Left lung (tissue), 10 donors: ENCODE data around the gene HES7. TPM values are rescaled to one million over a fixed set of nuclear protein-coding genes. Genes with fewer than 3 reads are reported as not detected.

Experiments used
- ATAC-seq: fragments of 200-7000 bp; cut with Tn5 transposase; one replicate; pipeline ENCODE4 v1.9.1; 2020; ENCODE audit warnings: moderate library complexity
- DNase-seq, 4 donors: peaks; one replicate each; pipeline ENCODE4 v3.0.0-alpha.2; 2013 to 2020
- H3K27ac ChIP-seq, 2 donors: fragments of 200-600 bp; sonication (generic) in 1 of 2; one replicate each; pipeline versions ENCODE4 v1.5.0 to v1.8.0; 2020 to 2021
- H3K27me3 ChIP-seq, 2 donors: fragments of 200-600 bp; sonication (generic) in 1 of 2; one replicate each; pipeline versions ENCODE4 v1.5.0 to v1.8.0; 2020 to 2021
- H3K36me3 ChIP-seq, 2 donors: fragments of 200-600 bp; sonication (generic) in 1 of 2; one replicate each; pipeline versions ENCODE4 v1.5.0 to v1.8.0; 2020 to 2021
- H3K4me1 ChIP-seq, 2 donors: fragments of 200-600 bp; one replicate each; pipeline ENCODE4 v1.8.0; 2021
- H3K4me3 ChIP-seq, 2 donors: fragments of 200-600 bp; sonication (generic) in 1 of 2; one replicate each; pipeline versions ENCODE4 v1.5.0 to v1.8.0; 2020 to 2021; ENCODE audit warnings: mild to moderate bottlenecking in 1 of 2
- H3K9me3 ChIP-seq, 2 donors: fragments of 200-600 bp; sonication (generic) in 1 of 2; one replicate each; pipeline versions ENCODE4 v1.5.0 to v1.8.0; 2020 to 2021
- intact Hi-C, 2 donors: fragments of 100-400 bp; cut with DNase I; formaldehyde crosslinking; loops; one replicate each; pipeline versions ENCODE4 v1.11.2 to v1.14.2; 2022
- polyA plus RNA-seq, 6 donors: library from polyadenylated mRNA; unstranded; fragments of 120-200 nt; gene quantifications; one replicate each; pipeline ENCODE4 v1.2.1, GENCODE V29; 2013; ENCODE audit not compliant: insufficient read length in 6 of 6
- total RNA-seq, 2 donors: library from RNA; stranded (reverse); fragmentation: NEBNext Ultra II Directional; extraction: Animal tissue kit (Norgen Biotek cat#: 25700); gene quantifications; one replicate each; pipeline ENCODE4 v1.2.1, GENCODE V29; 2021
- TF ChIP-seq, protein P1 (sequence below), 2 donors: fragments of 200-600 bp; sonication (generic) in 1 of 2; IDR thresholded peaks; one replicate each; pipeline versions ENCODE4 v1.5.0 to v1.8.0; 2021; ENCODE audit warnings: antibody characterized with exemption in 2 of 2
- donor health status: DM: no; HTN: yes; CAD: no.
- donor health status: DM: no; HTN: no; CAD: no.

The HES7 gene
- total and polyA plus RNA-seq, 8 donors, result 0.10 to 0.52 (median 0.20) TPM; not detected in 5

- H3K4me1 ChIP-seq, result peaks cover 6 to 29% of the 10 kb centered on the region in 2 donors
Observed at GRCh38 chr17:8138374-8138671, 14.4 kb upstream of the HES7 start.

GRCh38 chr17:8137645-8138373, 13.9 kb upstream of the HES7 start:
- TF ChIP-seq, protein P1, sequence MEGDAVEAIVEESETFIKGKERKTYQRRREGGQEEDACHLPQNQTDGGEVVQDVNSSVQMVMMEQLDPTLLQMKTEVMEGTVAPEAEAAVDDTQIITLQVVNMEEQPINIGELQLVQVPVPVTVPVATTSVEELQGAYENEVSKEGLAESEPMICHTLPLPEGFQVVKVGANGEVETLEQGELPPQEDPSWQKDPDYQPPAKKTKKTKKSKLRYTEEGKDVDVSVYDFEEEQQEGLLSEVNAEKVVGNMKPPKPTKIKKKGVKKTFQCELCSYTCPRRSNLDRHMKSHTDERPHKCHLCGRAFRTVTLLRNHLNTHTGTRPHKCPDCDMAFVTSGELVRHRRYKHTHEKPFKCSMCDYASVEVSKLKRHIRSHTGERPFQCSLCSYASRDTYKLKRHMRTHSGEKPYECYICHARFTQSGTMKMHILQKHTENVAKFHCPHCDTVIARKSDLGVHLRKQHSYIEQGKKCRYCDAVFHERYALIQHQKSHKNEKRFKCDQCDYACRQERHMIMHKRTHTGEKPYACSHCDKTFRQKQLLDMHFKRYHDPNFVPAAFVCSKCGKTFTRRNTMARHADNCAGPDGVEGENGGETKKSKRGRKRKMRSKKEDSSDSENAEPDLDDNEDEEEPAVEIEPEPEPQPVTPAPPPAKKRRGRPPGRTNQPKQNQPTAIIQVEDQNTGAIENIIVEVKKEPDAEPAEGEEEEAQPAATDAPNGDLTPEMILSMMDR (IDR thresholded peaks at IDR 0.05), result no peak
- H3K9me3 ChIP-seq, result no peaks in the 10 kb centered on the region
- H3K4me1 ChIP-seq, result peaks cover 6 to 29% of the 10 kb centered on the region in 2 donors
- peaks cover 0 to 36% of the 10 kb centered on the region in 2 donors for H3K36me3 ChIP-seq
- H3K4me3 ChIP-seq, result peak overlapping the region in 1 of 2 donors; percentile 6
- ATAC-seq (no peak), DNase-seq (peak in 2 of 4 donors; percentile 33 to 47)
- peak overlapping the region; percentile 70 to 88 for H3K27ac ChIP-seq
- intact Hi-C loops, result no loop called here
- no peaks in the 10 kb centered on the region for H3K27me3 ChIP-seq

More at GRCh38 chr17:8138374-8138671, 14.4 kb upstream of the HES7 start:
- TF ChIP-seq, protein P1 (IDR thresholded peaks at IDR 0.05), result no peak
- ATAC-seq, result no peak
- intact Hi-C loops, result no loop called here
- Histone ChIP-seq H3K36me3 (peaks cover 0 to 42% of the 10 kb centered on the region in 2 donors), H3K9me3 (no peaks in the 10 kb centered on the region), H3K4me3 (peak overlapping the region in 1 of 2 donors; percentile 6), H3K27me3 (no peaks in the 10 kb centered on the region), H3K27ac (peak overlapping the region; percentile 70 to 88)
- no peak for DNase-seq

DNA sequence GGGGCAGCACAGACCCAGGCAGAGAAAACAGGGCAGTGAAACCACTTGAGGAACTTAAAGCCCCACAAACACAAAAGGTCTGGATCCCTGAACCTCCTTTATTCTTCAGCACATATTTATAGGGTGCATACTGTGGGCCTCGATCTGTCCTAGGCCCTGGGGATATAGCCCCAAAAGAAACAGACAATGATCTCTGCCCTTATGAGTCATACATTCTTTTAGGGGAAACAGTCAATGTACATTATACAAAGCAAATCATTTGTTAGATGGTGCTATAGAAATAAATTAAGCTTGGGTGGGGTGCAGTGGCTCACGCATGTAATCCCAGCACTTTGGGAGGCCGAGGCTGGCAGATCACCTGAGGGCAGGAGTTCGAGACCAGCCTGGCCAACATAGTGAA, 10.0 kb upstream of the HES7 start:
- Histone ChIP-seq H3K4me1 (peaks cover 6 to 13% of the 10 kb centered on the region in 2 donors), H3K27me3 (peaks cover 0 to 26% of the 10 kb centered on the region in 2 donors), H3K27ac (no peak overlapping the region), H3K9me3 (no peaks in the 10 kb centered on the region), H3K4me3 (no peak overlapping the region), H3K36me3 (no peaks in the 10 kb centered on the region)
- ATAC-seq (no peak), DNase-seq (no peak)
- intact Hi-C loops, result no loop called here
- TF ChIP-seq, protein P1 (IDR thresholded peaks at IDR 0.05), result no peak

GRCh38 chr17:8133399-8133798, 9.5 kb upstream of the HES7 start:
- TF ChIP-seq, protein P1 (IDR thresholded peaks at IDR 0.05), result no peak
- Histone ChIP-seq H3K36me3 (no peaks in the 10 kb centered on the region), H3K27ac (no peak overlapping the region), H3K27me3 (peaks cover 0 to 32% of the 10 kb centered on the region in 2 donors), H3K4me3 (no peak overlapping the region), H3K4me1 (peaks cover 5 to 8% of the 10 kb centered on the region in 2 donors), H3K9me3 (no peaks in the 10 kb centered on the region)
- ATAC-seq (no peak), DNase-seq (peak in 1 of 4 donors; percentile 29)
- intact Hi-C loops, result no loop called here

DNA sequence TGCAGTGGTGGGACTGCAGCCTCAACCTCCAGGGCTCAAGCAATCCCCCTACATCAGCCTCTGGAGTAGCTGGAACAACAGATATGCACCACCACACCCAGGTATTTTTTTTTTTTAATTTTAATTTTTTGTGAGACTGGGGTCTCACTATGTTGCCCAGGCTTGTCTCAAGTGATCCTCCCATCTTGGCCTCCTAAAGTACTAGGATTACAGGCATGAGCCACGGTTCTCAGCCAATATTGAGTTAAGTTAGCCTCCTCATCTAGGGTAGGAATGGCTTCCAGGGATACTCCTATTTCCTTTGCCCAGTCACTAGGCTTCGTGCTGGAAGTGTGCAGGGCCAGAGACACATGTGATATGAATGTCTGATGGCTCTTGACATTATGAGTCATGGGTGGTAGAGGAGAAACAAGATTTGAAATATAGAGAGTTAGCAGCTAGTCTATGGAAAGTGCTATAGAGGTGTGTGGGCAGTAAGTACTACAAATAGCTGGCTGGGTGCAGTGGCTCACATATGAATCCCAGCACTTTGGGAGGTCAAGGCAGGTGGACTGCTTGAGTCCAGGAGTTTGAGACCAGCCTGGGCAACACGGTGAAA, 8.0 kb upstream of the HES7 start:
- Histone ChIP-seq H3K4me1 (peaks cover 0 to 8% of the 10 kb centered on the region in 2 donors), H3K36me3 (no peaks in the 10 kb centered on the region), H3K27ac (peak overlapping the region in 1 of 2 donors; percentile 26), H3K4me3 (no peak overlapping the region), H3K27me3 (peaks cover 0 to 46% of the 10 kb centered on the region in 2 donors), H3K9me3 (no peaks in the 10 kb centered on the region)
- DNase-seq (no peak), ATAC-seq (peak; percentile 80)
- TF ChIP-seq, protein P1 (IDR thresholded peaks at IDR 0.05), result no peak
- intact Hi-C loops, result no loop called here
